ENCODE measurements around the gene HOXA3. TPM values are rescaled to one million over a fixed set of nuclear protein-coding genes. Genes with fewer than 3 reads are reported as not detected.

HOXA3 gene
- total RNA-seq, 1 donor from 2014 or later = not detected

DNA sequence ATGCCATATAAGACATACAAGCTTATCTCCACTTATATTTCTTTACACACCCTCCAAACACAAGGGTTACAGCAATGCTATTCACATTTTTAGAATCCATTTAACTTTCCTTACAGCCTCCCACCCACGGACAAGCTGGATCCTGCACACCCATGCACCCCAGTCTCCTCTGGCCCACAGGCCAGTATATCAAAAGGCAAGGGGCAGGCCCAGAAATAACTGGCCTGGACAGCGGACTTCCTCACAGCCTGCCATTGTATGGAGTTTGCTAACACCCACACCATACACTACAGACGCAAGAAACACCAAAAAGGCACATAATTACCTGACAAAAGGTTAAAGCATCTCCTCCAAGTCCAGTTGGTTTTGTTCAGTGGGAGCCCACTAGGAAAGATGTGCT is 33.8 kb downstream of the HOXA3 start:
- Mint-ChIP-seq H3K27ac (no peak overlapping the region), H3K9me3 (no peaks in the 10 kb centered on the region), H3K36me3 (ENCODE audit: low read depth) (no peaks in the 10 kb centered on the region), H3K27me3 (peaks cover 7% of the 10 kb centered on the region), H3K4me3 (no peak overlapping the region), H3K4me1 (no peaks in the 10 kb centered on the region)
- intact Hi-C loops (cut with micrococcal nuclease) = no loop called here
- no peak for DNase-seq
- no peak for ATAC-seq (ENCODE audit: low read depth)
- ChIA-PET CTCF (no interaction called here), POLR2A (no interaction called here)
- TF ChIP-seq, protein P1, sequence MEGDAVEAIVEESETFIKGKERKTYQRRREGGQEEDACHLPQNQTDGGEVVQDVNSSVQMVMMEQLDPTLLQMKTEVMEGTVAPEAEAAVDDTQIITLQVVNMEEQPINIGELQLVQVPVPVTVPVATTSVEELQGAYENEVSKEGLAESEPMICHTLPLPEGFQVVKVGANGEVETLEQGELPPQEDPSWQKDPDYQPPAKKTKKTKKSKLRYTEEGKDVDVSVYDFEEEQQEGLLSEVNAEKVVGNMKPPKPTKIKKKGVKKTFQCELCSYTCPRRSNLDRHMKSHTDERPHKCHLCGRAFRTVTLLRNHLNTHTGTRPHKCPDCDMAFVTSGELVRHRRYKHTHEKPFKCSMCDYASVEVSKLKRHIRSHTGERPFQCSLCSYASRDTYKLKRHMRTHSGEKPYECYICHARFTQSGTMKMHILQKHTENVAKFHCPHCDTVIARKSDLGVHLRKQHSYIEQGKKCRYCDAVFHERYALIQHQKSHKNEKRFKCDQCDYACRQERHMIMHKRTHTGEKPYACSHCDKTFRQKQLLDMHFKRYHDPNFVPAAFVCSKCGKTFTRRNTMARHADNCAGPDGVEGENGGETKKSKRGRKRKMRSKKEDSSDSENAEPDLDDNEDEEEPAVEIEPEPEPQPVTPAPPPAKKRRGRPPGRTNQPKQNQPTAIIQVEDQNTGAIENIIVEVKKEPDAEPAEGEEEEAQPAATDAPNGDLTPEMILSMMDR (IDR thresholded peaks at IDR 0.05) = no peak

DNA sequence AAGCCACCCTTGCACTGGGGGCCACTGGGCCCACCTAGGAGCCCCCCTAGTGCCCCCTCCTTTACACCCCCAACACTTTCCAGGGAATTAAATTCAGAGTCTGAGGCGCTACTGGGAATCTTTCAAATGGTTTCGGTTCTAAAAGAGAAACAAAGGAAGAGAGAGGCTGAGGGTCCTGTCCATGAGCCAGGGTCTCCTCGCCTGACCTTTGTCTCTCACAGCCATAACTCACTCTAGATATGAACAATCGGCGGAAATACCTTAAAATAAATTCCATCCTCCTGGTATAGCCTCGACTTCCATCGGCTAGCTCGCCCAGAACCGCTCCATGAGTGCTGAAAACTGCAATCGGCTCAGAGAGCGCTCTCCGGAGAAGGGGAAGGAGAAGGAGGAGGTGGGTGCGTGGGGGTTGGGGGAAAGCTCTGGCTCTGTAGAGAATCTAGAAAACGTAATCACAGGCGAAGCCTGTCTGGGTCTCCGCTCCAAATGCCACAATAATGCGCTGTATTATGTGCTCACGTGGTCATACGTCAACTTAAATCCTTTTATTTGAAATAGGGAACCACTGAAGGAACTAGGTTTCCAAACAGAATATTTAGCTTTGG is 34.4 kb downstream of the HOXA3 start:
- ChIA-PET CTCF (no interaction called here), POLR2A (no interaction called here)
- TF ChIP-seq, protein P1 (IDR thresholded peaks at IDR 0.05) = no peak
- Mint-ChIP-seq H3K27ac (no peak overlapping the region), H3K4me1 (no peaks in the 10 kb centered on the region), H3K9me3 (no peaks in the 10 kb centered on the region), H3K27me3 (peaks cover 7% of the 10 kb centered on the region), H3K36me3 (ENCODE audit: low read depth) (no peaks in the 10 kb centered on the region), H3K4me3 (no peak overlapping the region)
- ATAC-seq (ENCODE audit: low read depth) (no peak), DNase-seq (no peak)
- intact Hi-C loops (cut with micrococcal nuclease) = no loop called here

DNA sequence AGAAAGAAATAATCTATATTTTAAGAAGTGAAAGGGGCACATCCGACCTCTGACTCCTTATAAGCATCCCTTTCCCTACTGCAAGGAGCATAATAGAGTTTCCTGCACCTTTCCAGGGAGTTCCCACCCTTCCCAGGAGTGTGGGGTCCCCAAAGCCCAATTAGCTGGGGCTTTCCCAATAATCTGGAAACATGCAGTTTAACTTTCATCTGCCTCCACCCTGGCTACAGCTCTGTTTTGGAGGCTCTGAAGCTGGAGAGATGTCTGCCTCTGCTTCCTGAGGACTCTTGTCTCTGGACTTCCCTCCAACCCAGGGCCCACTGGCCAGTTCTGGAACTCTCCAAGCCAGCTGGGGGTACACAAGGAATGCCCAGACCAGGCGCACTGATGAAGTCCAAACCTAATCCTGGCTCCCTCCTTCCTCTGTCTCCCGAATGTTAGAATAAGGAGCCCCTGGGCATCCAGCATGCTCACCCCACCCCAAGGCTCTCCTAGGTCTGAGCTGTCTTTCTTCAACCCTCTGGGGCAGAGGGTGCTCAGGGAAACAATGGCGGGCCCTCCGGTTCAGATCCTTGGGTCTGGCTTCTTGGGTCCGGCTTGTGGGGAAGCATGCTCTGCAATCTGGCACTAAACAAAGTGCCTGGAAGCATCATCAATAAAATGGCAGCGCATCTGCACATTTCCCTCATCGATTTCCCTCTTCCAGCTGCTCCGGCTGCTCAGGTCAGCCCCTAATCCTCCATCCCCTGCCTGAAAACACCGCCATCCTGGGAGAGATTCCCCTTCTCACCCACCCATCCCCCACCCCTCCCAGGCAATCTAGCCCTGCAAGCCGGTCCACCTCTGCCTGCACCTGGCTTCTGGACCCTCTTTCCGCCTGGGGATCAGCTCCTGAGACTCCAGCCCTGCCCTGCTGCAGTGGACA is 35.2 kb downstream of the HOXA3 start:
- TF ChIP-seq, protein P1 (IDR thresholded peaks at IDR 0.05) = no peak
- no peak for DNase-seq
- H3K27me3 Mint-ChIP-seq = peaks cover 7% of the 10 kb centered on the region
- no peaks in the 10 kb centered on the region for H3K9me3 Mint-ChIP-seq
- ChIA-PET CTCF (no interaction called here), POLR2A (no interaction called here)
- no peak overlapping the region for H3K4me3 Mint-ChIP-seq
- H3K36me3 Mint-ChIP-seq (ENCODE audit: low read depth) = no peaks in the 10 kb centered on the region
- H3K27ac Mint-ChIP-seq = no peak overlapping the region
- no peak for ATAC-seq (ENCODE audit: low read depth)
- no peaks in the 10 kb centered on the region for H3K4me1 Mint-ChIP-seq
- intact Hi-C loops (cut with micrococcal nuclease) = no loop called here

DNA sequence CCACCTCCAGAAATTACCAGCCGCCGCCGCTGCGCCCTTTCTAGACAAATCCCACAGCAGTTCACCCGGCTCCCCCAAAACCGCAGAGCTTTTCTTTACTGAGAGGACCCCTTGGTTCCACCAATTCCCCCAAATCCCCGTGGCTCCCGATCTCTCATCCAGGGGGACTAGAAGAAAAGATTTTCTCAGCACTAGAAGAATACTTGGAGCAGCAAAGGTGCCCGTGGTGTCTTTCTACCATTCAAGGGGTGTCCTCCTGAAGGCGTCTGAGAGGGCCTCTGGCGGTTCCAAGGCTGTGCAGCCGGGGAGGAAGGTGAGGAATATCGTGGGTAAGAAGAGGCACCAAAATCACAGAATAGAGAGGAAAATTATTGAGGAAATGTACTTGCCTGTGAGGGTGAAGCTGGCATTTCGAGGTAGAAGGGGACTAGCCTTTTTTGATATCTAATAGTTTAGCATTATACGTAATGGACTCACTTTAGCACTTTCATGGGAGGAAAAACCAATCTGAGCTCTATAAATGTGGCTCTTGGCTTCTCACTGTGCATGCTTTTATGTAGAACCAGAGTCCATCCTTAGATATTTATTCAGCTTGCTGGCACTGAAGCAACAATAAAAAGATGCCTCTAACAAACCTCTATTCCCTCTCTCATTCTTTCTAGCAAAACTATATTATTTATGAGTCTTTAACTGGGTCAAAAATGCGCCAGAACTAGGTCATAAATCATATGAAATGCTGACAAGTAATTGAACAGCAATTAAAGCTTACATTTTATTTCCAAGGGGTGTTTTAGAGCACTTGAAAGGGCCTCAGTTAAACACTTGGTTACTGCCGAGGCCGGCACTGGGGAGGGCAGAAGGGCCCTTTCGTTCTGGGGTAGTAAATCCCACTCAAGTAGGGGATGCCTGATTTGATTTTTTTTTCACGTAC is 36.1 kb downstream of the HOXA3 start:
- intact Hi-C loops (cut with micrococcal nuclease) = no loop called here

More for the DNA sequence above, 36.1 kb downstream of the HOXA3 start:
- ATAC-seq (ENCODE audit: low read depth) = no peak
- ChIA-PET CTCF (no interaction called here), POLR2A (no interaction called here)
- Mint-ChIP-seq H3K27me3 (peaks cover 7% of the 10 kb centered on the region), H3K9me3 (no peaks in the 10 kb centered on the region), H3K27ac (no peak overlapping the region), H3K36me3 (ENCODE audit: low read depth) (no peaks in the 10 kb centered on the region), H3K4me1 (no peaks in the 10 kb centered on the region), H3K4me3 (no peak overlapping the region)
- no peak for DNase-seq
- TF ChIP-seq, protein P1 (IDR thresholded peaks at IDR 0.05) = no peak
